Measurements from ENCODE around the gene HPCAL1.

DNA sequence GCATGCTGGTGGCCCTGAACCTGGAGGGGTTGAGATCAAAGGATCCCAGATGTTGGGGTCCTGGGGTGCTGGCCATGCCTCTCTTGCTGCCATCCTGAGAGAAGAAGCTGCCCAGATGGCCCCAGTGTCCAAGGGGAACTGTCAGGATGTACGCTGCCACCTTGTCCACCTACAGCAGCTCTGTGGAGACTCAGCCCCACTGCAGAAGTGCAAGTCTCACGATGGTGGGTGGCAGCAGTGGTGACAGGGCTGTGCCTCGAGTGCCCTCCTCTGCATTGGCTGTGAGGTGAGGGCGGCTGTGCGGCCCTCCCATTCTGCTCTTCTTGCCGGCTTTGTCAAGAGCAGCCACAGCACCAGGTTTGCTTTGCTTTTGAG is 120.7 kb downstream of the HPCAL1 start:
- TF ChIP-seq, protein P1, sequence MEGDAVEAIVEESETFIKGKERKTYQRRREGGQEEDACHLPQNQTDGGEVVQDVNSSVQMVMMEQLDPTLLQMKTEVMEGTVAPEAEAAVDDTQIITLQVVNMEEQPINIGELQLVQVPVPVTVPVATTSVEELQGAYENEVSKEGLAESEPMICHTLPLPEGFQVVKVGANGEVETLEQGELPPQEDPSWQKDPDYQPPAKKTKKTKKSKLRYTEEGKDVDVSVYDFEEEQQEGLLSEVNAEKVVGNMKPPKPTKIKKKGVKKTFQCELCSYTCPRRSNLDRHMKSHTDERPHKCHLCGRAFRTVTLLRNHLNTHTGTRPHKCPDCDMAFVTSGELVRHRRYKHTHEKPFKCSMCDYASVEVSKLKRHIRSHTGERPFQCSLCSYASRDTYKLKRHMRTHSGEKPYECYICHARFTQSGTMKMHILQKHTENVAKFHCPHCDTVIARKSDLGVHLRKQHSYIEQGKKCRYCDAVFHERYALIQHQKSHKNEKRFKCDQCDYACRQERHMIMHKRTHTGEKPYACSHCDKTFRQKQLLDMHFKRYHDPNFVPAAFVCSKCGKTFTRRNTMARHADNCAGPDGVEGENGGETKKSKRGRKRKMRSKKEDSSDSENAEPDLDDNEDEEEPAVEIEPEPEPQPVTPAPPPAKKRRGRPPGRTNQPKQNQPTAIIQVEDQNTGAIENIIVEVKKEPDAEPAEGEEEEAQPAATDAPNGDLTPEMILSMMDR (conservative IDR thresholded peaks at IDR 0.05; ENCODE audit: low read length): no peak
- TF ChIP-seq EZH2phosphoT487 (IDR thresholded peaks at IDR 0.05; ENCODE audit: borderline replicate concordance, low read depth, low read length): no peak

All from OCI-LY7 (cell line).